K562 (cell line): Measurements from ENCODE around the gene CORIN. TPM values are rescaled to one million over a fixed set of nuclear protein-coding genes. Genes with fewer than 3 reads are reported as not detected.

ENCODE experiments used
- ATAC-seq: fragments of 200-7000 bp; cut with Tn5 transposase; 3 replicates; pipeline ENCODE4 v1.9.1; 2020; ENCODE audit warnings: moderate library complexity
- BruUV-seq: library from RNA; stranded (reverse); fragments of 400-500 nt; replicated peaks from 2 replicates; lab custom pipeline; 2021; lab: Mats Ljungman, UMichigan
- CTCF ChIA-PET: fragments of 300-600 bp; formaldehyde crosslinking; extraction: SDS; loops from one replicate; lab custom pipeline; 2021; ENCODE audit warnings: low intra/inter-chr PET ratio; lab: Yijun Ruan, JAX
- POLR2A ChIA-PET: fragments of 300-600, 350-650 bp; sonication (Branson Sonifier 250); formaldehyde crosslinking; extraction: SDS; loops from one replicate; lab custom pipeline; 2021; ENCODE audit warnings: antibody characterized with exemption, inconsistent platforms; lab: Yijun Ruan, JAX
- DNase-seq, 4 experiments: peaks; one replicate each; pipeline versions ENCODE4 v3.0.0 to v3.0.0-alpha.2; 2011 to 2018; ENCODE audit warnings: low spot score in 3 of 4, mixed read lengths in 3 of 4; ENCODE audit errors: extremely low read depth in 1 of 4
- FAIRE-seq: peaks from 2 replicates; lab custom pipeline; 2011; peaks lifted over from hg19 to GRCh38; lab: Jason Lieb, UNC
- H2AFZ ChIP-seq: 2 replicates; pipeline ENCODE4 v1.6.0; 2011; ENCODE audit warnings: low read depth, low read length, control low read depth, inconsistent platforms
- H3K27ac ChIP-seq: fragments of 200-600 bp; 3 replicates; pipeline ENCODE4 v1.8.0; 2011; ENCODE audit warnings: low read depth, mild to moderate bottlenecking, control low read depth, inconsistent platforms, low read length, moderate library complexity, mixed read lengths; ENCODE audit errors: extremely low read depth
- H3K27me3 ChIP-seq, 2 experiments: fragments of 300-600 bp in 1 of 2; 2 replicates in 1 of 2; 3 replicates in 1 of 2; pipeline versions ENCODE4 v1.6.0 to v1.8.0; 2011; ENCODE audit warnings: inconsistent platforms in 2 of 2, low read length in 2 of 2, mild to moderate bottlenecking in 1 of 2, mixed read lengths in 1 of 2, moderate library complexity in 1 of 2; ENCODE audit not compliant: control insufficient read depth in 2 of 2, insufficient read depth in 2 of 2
- H3K36me3 ChIP-seq: fragments of 300-600 bp; 3 replicates; pipeline ENCODE4 v1.8.0; 2011; ENCODE audit warnings: mild to moderate bottlenecking, low read length, inconsistent platforms; ENCODE audit not compliant: control insufficient read depth, insufficient read depth
- H3K4me1 ChIP-seq, 2 experiments: fragments of 200-600 bp in 1 of 2; replicated peaks in 1 of 2; 2 replicates in 1 of 2; 3 replicates in 1 of 2; pipeline versions ENCODE4 v1.5.1 to v1.8.0; 2011; ENCODE audit warnings: inconsistent platforms in 2 of 2, low read length in 2 of 2, mild to moderate bottlenecking in 1 of 2, mixed read lengths in 1 of 2, moderate library complexity in 1 of 2; ENCODE audit not compliant: control insufficient read depth in 2 of 2, insufficient read depth in 2 of 2
- H3K4me2 ChIP-seq: 2 replicates; pipeline ENCODE4 v1.6.1; 2011; ENCODE audit warnings: low read length, control low read depth, inconsistent platforms, mixed read lengths; ENCODE audit not compliant: insufficient read depth
- H3K4me3 ChIP-seq: fragments of 200-600 bp; sonication (generic), shearing (Covaris generic); 2 replicates; pipeline ENCODE4 v1.5.1; 2016; ENCODE audit warnings: control low read depth, inconsistent platforms
- H3K79me2 ChIP-seq: fragments of 200-600 bp; 3 replicates; pipeline ENCODE4 v1.8.0; 2011; ENCODE audit warnings: low read length, inconsistent platforms; ENCODE audit not compliant: control insufficient read depth, insufficient read depth
- H3K9ac ChIP-seq, 2 experiments: 2 replicates each; pipeline versions ENCODE4 v1.6.0 to v1.6.1; 2011; ENCODE audit warnings: low read depth in 2 of 2, low read length in 2 of 2, control low read depth in 1 of 2, inconsistent platforms in 1 of 2, mild to moderate bottlenecking in 1 of 2, mixed read lengths in 1 of 2; ENCODE audit not compliant: insufficient read depth in 1 of 2
- H3K9me1 ChIP-seq: one replicate; pipeline ENCODE4 v1.6.0; 2011; ENCODE audit warnings: inconsistent platforms, mild to moderate bottlenecking, low read length, moderate library complexity; ENCODE audit not compliant: control insufficient read depth, insufficient read depth
- H3K9me3 ChIP-seq: replicated peaks from 2 replicates; pipeline ENCODE4 v1.5.1; 2011; ENCODE audit warnings: low read depth, low read length, inconsistent platforms; ENCODE audit not compliant: control insufficient read depth, insufficient read depth
- H4K20me1 ChIP-seq: replicated peaks from 2 replicates; pipeline ENCODE4 v1.6.1; 2011; ENCODE audit warnings: low read length, inconsistent platforms, mixed read lengths; ENCODE audit not compliant: control insufficient read depth, insufficient read depth
- CTCF ChIP-seq, 3 experiments: IDR thresholded peaks in 2 of 3; conservative IDR thresholded peaks in 1 of 3; 2 replicates each; pipeline ENCODE4 v1.5.1; 2011 to 2012; ENCODE audit warnings: low read length in 3 of 3, mild to moderate bottlenecking in 3 of 3, control low read depth in 2 of 3, improper control_type of control experiment in 1 of 3, inconsistent platforms in 1 of 3, low read depth in 1 of 3, mixed read lengths in 1 of 3, moderate library complexity in 1 of 3; ENCODE audit not compliant: insufficient read depth in 2 of 3
- CTCFL ChIP-seq: IDR thresholded peaks from 2 replicates; pipeline ENCODE4 v1.6.1; 2011; ENCODE audit warnings: borderline replicate concordance, low read depth, mild to moderate bottlenecking, moderate library complexity, low read length; ENCODE audit not compliant: insufficient read depth, poor library complexity, severe bottlenecking
- EZH2 ChIP-seq: IDR thresholded peaks from 2 replicates; pipeline ENCODE4 v1.6.1; 2012; ENCODE audit warnings: low read depth, mild to moderate bottlenecking, inconsistent platforms, low read length, borderline replicate concordance
- KAT7 ChIP-seq: sonication (generic); formaldehyde crosslinking; IDR thresholded peaks from 2 replicates; pipeline ENCODE4 v1.8.0; 2022; ENCODE audit warnings: missing genetic modification reagents, mild to moderate bottlenecking, borderline replicate concordance
- NKRF ChIP-seq: fragments of 450-650 bp; IDR thresholded peaks from 2 replicates; pipeline ENCODE4 v1.6.1; 2016; ENCODE audit warnings: borderline replicate concordance
- PTRF ChIP-seq: fragments of 450-650 bp; IDR thresholded peaks from 2 replicates; pipeline ENCODE4 v1.6.1; 2016; ENCODE audit warnings: mild to moderate bottlenecking, missing genetic modification characterization, missing compliant biosample characterization
- SIN3B ChIP-seq: fragments of 450-650 bp; IDR thresholded peaks from 2 replicates; pipeline ENCODE4 v1.6.1; 2017; ENCODE audit warnings: low read depth, mild to moderate bottlenecking, moderate library complexity
- TAF9B ChIP-seq: fragments of 450-650 bp; IDR thresholded peaks from 2 replicates; pipeline ENCODE4 v1.6.1; 2018; ENCODE audit warnings: mild to moderate bottlenecking; ENCODE audit not compliant: partially characterized antibody
- ZEB2 ChIP-seq: fragments of 450-650 bp; IDR thresholded peaks from 2 replicates; pipeline ENCODE4 v1.6.1; 2016
- WGBS: fragments of 100-300 bp; shearing (Covaris generic); methylation state at CpG from one replicate; pipeline ENCODE4 v1.1.6; 2016; ENCODE audit warnings: low coverage, mixed read lengths; ENCODE audit not compliant: insufficient coverage; ENCODE audit errors: missing lambda C conversion rate; 5-methylcytosine and 5-hydroxymethylcytosine counted together
- in situ Hi-C: fragments of 300-500 bp; cut with MboI; formaldehyde crosslinking; loops from 4 replicates; pipeline ENCODE4 v1.15.0; 2018; ENCODE audit warnings: inconsistent platforms, mixed read lengths
- intact Hi-C: fragments of 100-400 bp; cut with micrococcal nuclease; formaldehyde crosslinking; loops from 2 replicates; pipeline ENCODE4 v1.14.2; 2022
- polyA plus RNA-seq, 8 experiments: library from polyadenylated mRNA; depleted of rRNA in 4 of 8; stranded (reverse) in 5 of 8; unstranded in 3 of 8; fragments of >200 nt; fragmentation: Nextera tagmentation in 2 of 8; fragmentation: Illumina TruSeq in 1 of 8; extraction: Ambion mirVana in 2 of 8; extraction: Trizol in 1 of 8; gene quantifications; 2 replicates each; pipeline versions ENCODE4 v1.2.1 to v1.2.3, GENCODE V29; 2011 to 2014; ENCODE audit warnings: inconsistent platforms in 1 of 8, missing spikeins in 1 of 8
- total RNA-seq, 7 experiments: library from RNA; depleted of rRNA in 6 of 7; stranded (reverse); fragments of >200 nt in 6 of 7; fragmentation: Illumina TruSeq in 2 of 7; extraction: Trizol in 2 of 7; gene quantifications; 2 replicates each; pipeline versions ENCODE4 v1.2.1 to v1.2.3, GENCODE V29; 2011 to 2021; ENCODE audit warnings: low replicate concordance in 1 of 7

CORIN gene
- total and polyA plus RNA-seq, 9 of the 15 experiments (the other 6 are each of a cell fraction or from before 2014, with no cell fraction given): 0.04 to 0.31 (median 0.08) TPM; not detected in 4

- H3K79me2 ChIP-seq: no peaks in the 10 kb centered on the region
- H3K27me3 ChIP-seq: no peaks in the 10 kb centered on the region
- 7% methylated on average over 3 of the region's 3 CpGs for WGBS
- no peak overlapping the region for H3K4me3 ChIP-seq
- in situ Hi-C loops: no loop called here
- DNase-seq (peak; percentile 11 to 48 (median 18)), ATAC-seq (peak; percentile 56; the same call in 1 of the 3 replicates), FAIRE-seq (no peak)
- H3K9ac ChIP-seq: no peak overlapping the region
- POLR2A ChIA-PET: interaction anchor here (0.7 kb wide), 1 partner anchor 86 kb away, joined by 3 read pairs; no protein-coding TSS in a partner anchor
- no TSS peak for BruUV-seq
- H4K20me1 ChIP-seq: no peaks in the 10 kb centered on the region
- no peak overlapping the region for H2AFZ ChIP-seq
- intact Hi-C loops: no loop called here
- no peak overlapping the region for H3K4me2 ChIP-seq
- H3K9me3 ChIP-seq: no peaks in the 10 kb centered on the region
- H3K36me3 ChIP-seq: no peaks in the 10 kb centered on the region
- no peak for TF ChIP-seq EZH2
- TF ChIP-seq NKRF: no peak
- peak; percentile 18 to 43 (median 40); a peak in 3 of 6 replicates for TF ChIP-seq CTCF (IDR thresholded peaks at IDR 0.05 in 2 of 3, conservative IDR thresholded peaks at IDR 0.05 in 1 of 3; ENCODE audit: insufficient read depth in 2 of 3, low read depth in 1 of 3, low read length in 3 of 3)
- TF ChIP-seq SIN3B: no peak
- TF ChIP-seq PTRF (tag): no peak
- TF ChIP-seq ZEB2: no peak
- TF ChIP-seq KAT7 (CRISPR knock-in tag): no peak
- TF ChIP-seq CTCFL: peak; percentile 47
- TF ChIP-seq TAF9B: no peak
- TF ChIP-seq, all 486 proteins: peak for 2
- H3K9me1 ChIP-seq: no peaks in the 10 kb centered on the region
- H3K4me1 ChIP-seq: no peaks in the 10 kb centered on the region
- CTCF ChIA-PET: no interaction called here
- no peak overlapping the region for H3K27ac ChIP-seq
Measured at GRCh38 chr4:47662975-47663374, 174.9 kb downstream of the CORIN start.
